ENCODE data around the gene ASB8. TPM values are rescaled to one million over a fixed set of nuclear protein-coding genes. Genes with fewer than 3 reads are reported as not detected.

Gene ASB8
- total RNA-seq, 4 donors from 2014 or later = 134 to 359 (median 210) TPM

DNA sequence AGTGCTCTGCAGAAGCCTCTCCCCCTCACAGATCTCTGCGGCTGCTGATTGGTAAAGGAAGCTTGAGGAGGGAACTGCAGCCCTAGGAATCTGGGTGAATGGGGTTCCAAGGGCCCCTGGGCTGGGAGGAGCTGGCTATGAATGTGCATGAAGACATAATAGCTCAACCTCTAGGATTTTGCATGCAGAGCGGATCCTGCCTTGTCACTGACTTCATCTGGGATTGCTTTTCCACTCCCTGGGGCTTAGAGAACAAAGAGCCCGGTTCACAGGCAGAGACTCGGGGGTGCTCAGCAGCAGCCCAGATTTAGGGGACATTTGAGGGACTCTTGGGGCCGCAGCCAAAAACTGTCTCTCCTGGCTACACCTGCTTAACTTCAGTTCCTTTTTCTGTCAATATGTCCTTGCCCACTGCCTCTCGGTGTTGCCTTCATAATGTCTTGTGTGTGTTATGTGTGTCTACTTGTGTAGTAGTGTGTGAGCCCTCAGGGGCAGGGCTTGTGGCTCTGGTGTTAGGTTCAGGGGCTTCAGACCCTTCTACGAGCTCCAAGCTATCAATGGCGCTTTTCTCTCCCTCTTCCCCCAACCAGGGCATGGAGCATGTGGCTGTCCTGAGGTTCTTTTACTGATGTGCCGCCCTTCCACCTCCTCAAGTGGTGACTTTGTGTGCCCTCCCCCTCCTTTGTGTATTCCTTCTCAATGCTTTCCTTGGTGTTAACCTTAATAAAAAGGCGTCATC lies 28.0 kb upstream of the ASB8 start:
- Histone ChIP-seq H3K27me3 (peaks cover 43 to 55% (median 53%) of the 10 kb centered on the region in 3 donors), H3K27ac (no peak overlapping the region), H3K36me3 (no peaks in the 10 kb centered on the region), H3K4me3 (peak overlapping the region in 2 of 4 donors; percentile 9 to 62), H3K9me3 (no peaks in the 10 kb centered on the region), H3K4me1 (peaks cover 13 to 18% of the 10 kb centered on the region in 2 donors)
- no peak for DNase-seq
- intact Hi-C loops (cut with DNase I; ENCODE audit: low total_unique reads) = loop anchor here (5.0 kb wide), 2 partner anchors 103 to 432 kb away; no protein-coding TSS in a partner anchor
- ATAC-seq = no peak
- in situ Hi-C loops (cut with MboI; ENCODE audit: low sequenced_read_pairs in 4 of 4) = loop anchor here in 3 of 4 donors (25.0 kb wide), 1 partner anchor 223 kb away; the partner anchor contains the start of gene TMEM106C (in 3 of the 3)
- TF ChIP-seq, protein P1, sequence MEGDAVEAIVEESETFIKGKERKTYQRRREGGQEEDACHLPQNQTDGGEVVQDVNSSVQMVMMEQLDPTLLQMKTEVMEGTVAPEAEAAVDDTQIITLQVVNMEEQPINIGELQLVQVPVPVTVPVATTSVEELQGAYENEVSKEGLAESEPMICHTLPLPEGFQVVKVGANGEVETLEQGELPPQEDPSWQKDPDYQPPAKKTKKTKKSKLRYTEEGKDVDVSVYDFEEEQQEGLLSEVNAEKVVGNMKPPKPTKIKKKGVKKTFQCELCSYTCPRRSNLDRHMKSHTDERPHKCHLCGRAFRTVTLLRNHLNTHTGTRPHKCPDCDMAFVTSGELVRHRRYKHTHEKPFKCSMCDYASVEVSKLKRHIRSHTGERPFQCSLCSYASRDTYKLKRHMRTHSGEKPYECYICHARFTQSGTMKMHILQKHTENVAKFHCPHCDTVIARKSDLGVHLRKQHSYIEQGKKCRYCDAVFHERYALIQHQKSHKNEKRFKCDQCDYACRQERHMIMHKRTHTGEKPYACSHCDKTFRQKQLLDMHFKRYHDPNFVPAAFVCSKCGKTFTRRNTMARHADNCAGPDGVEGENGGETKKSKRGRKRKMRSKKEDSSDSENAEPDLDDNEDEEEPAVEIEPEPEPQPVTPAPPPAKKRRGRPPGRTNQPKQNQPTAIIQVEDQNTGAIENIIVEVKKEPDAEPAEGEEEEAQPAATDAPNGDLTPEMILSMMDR (IDR thresholded peaks at IDR 0.05 in 4 of 5, conservative IDR thresholded peaks at IDR 0.05 in 1 of 5) = no peak
- no peak for TF ChIP-seq POLR2A (IDR thresholded peaks at IDR 0.05)

DNA sequence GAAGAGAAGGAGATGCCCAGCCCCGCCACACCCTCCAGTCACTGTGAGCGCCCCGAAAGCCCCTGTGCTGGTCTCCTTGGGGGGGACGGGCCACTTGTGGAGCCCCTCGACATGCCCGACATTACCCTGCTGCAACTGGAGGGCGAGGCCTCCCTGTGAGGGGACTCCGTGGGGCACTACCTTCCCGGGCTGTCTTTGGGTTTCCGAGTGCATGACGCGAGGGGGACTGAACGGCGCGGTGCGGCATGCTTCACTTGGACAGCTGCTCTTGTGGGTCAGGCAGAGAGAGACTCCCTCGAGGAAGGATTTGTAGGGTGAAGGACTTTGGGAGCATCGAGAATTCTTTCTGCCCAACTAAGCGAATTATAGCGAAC lies 27.2 kb upstream of the ASB8 start:
- intact Hi-C loops (cut with DNase I; ENCODE audit: low total_unique reads) (loop anchor here (5.0 kb wide), 1 partner anchor 217 kb away; no protein-coding TSS in a partner anchor), in situ Hi-C loops (cut with MboI; ENCODE audit: low sequenced_read_pairs in 4 of 4) (loop anchor here in 3 of 4 donors (25.0 kb wide), 1 partner anchor 222 kb away; the partner anchor contains the start of gene TMEM106C (in 3 of the 3))
- no peaks in the 10 kb centered on the region for H3K9me3 ChIP-seq
- DNase-seq (no peak), ATAC-seq (no peak)
- peak overlapping the region; percentile 58 to 62 (median 60) for H3K4me3 ChIP-seq
- H3K4me1 ChIP-seq = peaks cover 13 to 18% of the 10 kb centered on the region in 2 donors
- TF ChIP-seq POLR2A (IDR thresholded peaks at IDR 0.05) = no peak
- TF ChIP-seq, protein P1 (IDR thresholded peaks at IDR 0.05 in 4 of 5, conservative IDR thresholded peaks at IDR 0.05 in 1 of 5) = no peak
- H3K36me3 ChIP-seq = no peaks in the 10 kb centered on the region
- peaks cover 44 to 59% (median 57%) of the 10 kb centered on the region in 3 donors for H3K27me3 ChIP-seq
- H3K27ac ChIP-seq = peak overlapping the region in 3 of 4 donors; percentile 24 to 56 (median 52)

DNA sequence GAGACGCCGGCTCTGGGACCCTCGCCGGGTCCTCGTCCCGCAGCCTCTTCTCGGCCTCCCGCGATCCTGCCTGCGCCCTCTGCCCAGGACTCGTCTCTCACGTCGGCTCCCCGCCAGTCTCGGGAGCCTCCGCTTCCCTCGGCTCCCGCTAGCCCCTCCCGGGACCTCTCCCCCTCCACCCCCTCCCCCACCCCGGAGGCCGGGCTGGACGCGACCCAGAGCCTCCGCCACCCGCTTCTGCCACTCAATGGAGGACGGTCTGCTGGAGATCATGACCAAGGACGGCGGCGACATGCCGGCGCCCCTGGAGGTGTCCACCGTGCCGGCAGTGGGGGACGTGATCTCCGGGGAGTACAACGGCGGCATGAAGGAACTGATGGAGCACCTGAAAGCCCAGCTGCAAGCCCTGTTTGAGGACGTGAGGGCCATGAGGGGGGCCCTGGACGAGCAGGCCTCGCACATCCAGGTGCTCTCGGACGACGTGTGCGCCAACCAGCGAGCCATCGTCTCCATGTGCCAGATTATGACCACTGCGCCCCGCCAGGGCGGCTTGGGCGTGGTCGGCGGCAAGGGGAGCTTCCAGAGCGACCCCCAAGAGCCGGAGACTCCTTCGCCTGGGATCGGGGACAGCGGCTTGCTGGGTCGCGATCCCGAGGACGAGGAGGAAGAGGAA lies 26.7 kb upstream of the ASB8 start:
- Histone ChIP-seq H3K4me1 (peaks cover 13 to 18% of the 10 kb centered on the region in 2 donors), H3K27ac (peak overlapping the region in 3 of 4 donors; percentile 24 to 56 (median 52)), H3K27me3 (peaks cover 44 to 59% (median 57%) of the 10 kb centered on the region in 3 donors), H3K36me3 (no peaks in the 10 kb centered on the region), H3K9me3 (no peaks in the 10 kb centered on the region), H3K4me3 (peak overlapping the region; percentile 58 to 62 (median 60))
- intact Hi-C loops (cut with DNase I; ENCODE audit: low total_unique reads) (loop anchor here (5.0 kb wide), 1 partner anchor 217 kb away; no protein-coding TSS in a partner anchor), in situ Hi-C loops (cut with MboI; ENCODE audit: low sequenced_read_pairs in 4 of 4) (loop anchor here in 3 of 4 donors (25.0 kb wide), 1 partner anchor 222 kb away; the partner anchor contains the start of gene TMEM106C (in 3 of the 3))
- DNase-seq = no peak
- no peak for ATAC-seq
- no peak for TF ChIP-seq POLR2A (IDR thresholded peaks at IDR 0.05)
- TF ChIP-seq, protein P1 (IDR thresholded peaks at IDR 0.05 in 4 of 5, conservative IDR thresholded peaks at IDR 0.05 in 1 of 5) = no peak

DNA sequence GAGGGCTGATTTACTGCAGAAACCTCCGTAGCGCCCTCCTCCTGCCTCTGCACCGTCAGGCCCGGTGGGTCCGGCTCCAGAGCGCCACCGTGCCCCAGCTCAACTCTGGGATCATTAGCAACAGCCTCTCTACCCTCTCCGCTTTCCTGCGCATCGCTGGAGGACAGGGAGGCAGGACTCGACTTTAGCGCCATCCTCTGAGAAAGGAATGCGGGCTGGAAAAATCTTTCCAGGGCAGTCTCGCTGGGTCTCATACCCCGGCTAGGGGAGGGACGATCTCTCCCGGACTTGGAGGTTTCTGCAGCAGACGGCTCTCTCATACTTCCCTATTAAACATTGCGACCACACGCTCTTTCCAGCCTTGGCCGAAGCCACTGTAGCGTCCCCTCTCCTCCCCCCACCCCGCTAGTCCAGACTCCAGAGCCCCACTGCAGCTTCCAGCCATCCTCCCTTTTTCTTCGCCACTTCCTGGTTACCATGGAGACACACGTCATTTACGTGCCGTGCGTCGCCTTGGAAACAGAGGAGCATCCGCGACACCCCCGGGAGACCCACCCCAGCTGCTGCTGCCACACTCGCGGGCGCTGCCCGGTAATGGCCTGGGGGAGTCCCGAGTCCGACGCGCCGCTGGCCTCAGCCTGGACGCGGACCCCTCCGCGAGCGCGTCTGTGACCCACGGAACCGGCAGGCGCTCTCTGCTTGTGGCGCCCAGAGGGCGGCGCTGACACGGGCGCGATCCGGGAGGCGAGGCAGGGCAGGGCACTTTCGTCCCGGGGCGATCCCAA lies 26.0 kb upstream of the ASB8 start, which contains the start of gene CCDC184:
CCDC184 (plus strand) TSS at position 554 of the 785 bp plus-strand sequence. CDS start 479 bp downstream, outside the sequence.
- TF ChIP-seq POLR2A (IDR thresholded peaks at IDR 0.05) = peak in 1 of 2 donors; percentile 20
- TF ChIP-seq, protein P1 (IDR thresholded peaks at IDR 0.05 in 4 of 5, conservative IDR thresholded peaks at IDR 0.05 in 1 of 5) = no peak
- Histone ChIP-seq H3K27me3 (peaks cover 44 to 64% (median 57%) of the 10 kb centered on the region in 3 donors), H3K4me1 (peaks cover 13 to 18% of the 10 kb centered on the region in 2 donors), H3K9me3 (no peaks in the 10 kb centered on the region), H3K27ac (peak within 1 kb of the TSS; percentile 17 to 56 (median 38)), H3K4me3 (peak within 1 kb of the TSS; percentile 58 to 62 (median 60)), H3K36me3 (no peaks in the 10 kb centered on the region)
- peak; percentile 40 to 55 for ATAC-seq
- intact Hi-C loops (cut with DNase I; ENCODE audit: low total_unique reads) (loop anchor here (5.0 kb wide), 1 partner anchor 216 kb away; no protein-coding TSS in a partner anchor), in situ Hi-C loops (cut with MboI; ENCODE audit: low sequenced_read_pairs in 4 of 4) (loop anchor here in 3 of 4 donors (25.0 kb wide), 1 partner anchor 221 kb away; the partner anchor contains the start of gene TMEM106C (in 3 of the 3))
- peak in 1 of 2 donors; percentile 26 for DNase-seq

Measured in gastrocnemius medialis (tissue), 4 donors.